Activated CD4-positive, alpha-beta T cell treated with anti-CD3 and anti-CD28 coated beads for 24 hours (primary cell): Measurements from ENCODE around the gene METTL25.

Experiments used
- DNase-seq, 2 donors: peaks; one replicate each; pipeline ENCODE4 v3.0.0-alpha.2; 2020; ENCODE audit warnings: low read depth in 2 of 2

The METTL25 gene

GRCh38 chr12:82406651-82407050, 48.3 kb downstream of the METTL25 start:
- no peak for DNase-seq

- no peak for DNase-seq
These were observed 49.2 kb downstream of the METTL25 start for GRCh38 chr12:82407481-82407880.

- DNase-seq, result no peak
These were observed 50.5 kb downstream of the METTL25 start for GRCh38 chr12:82408844-82409243.

GRCh38 chr12:82411546-82412230, 53.4 kb downstream of the METTL25 start:
- DNase-seq, result no peak

- no peak for DNase-seq
These were observed 53.9 kb downstream of the METTL25 start for GRCh38 chr12:82412246-82412645.

GRCh38 chr12:82414044-82414443, 55.7 kb downstream of the METTL25 start:
- no peak for DNase-seq

GRCh38 chr12:82414926-82415325, 56.6 kb downstream of the METTL25 start:
- no peak for DNase-seq

- no peak for DNase-seq
These were observed 57.1 kb downstream of the METTL25 start for GRCh38 chr12:82415402-82415801.

- no peak for DNase-seq
These were observed 66.9 kb downstream of the METTL25 start for GRCh38 chr12:82425241-82425640.

GRCh38 chr12:82426081-82426480, 67.8 kb downstream of the METTL25 start:
- DNase-seq, result no peak

GRCh38 chr12:82426586-82426985, 68.3 kb downstream of the METTL25 start:
- no peak for DNase-seq

GRCh38 chr12:82430541-82431145, 72.3 kb downstream of the METTL25 start:
- no peak for DNase-seq

GRCh38 chr12:82434392-82434911, 76.1 kb downstream of the METTL25 start:
- DNase-seq, result no peak

- no peak for DNase-seq
These were observed 78.0 kb downstream of the METTL25 start for GRCh38 chr12:82436354-82436753.

- no peak for DNase-seq
These were observed 79.4 kb downstream of the METTL25 start for GRCh38 chr12:82437744-82438143.

- DNase-seq, result no peak
These were observed 80.0 kb downstream of the METTL25 start for GRCh38 chr12:82438356-82438755.

GRCh38 chr12:82440885-82441284, 82.6 kb downstream of the METTL25 start:
- no peak for DNase-seq

GRCh38 chr12:82448911-82449578, 90.7 kb downstream of the METTL25 start:
- DNase-seq, result no peak

- no peak for DNase-seq
These were observed 98.3 kb downstream of the METTL25 start for GRCh38 chr12:82456633-82457032.

GRCh38 chr12:82458101-82458500, 99.8 kb downstream of the METTL25 start:
- no peak for DNase-seq

GRCh38 chr12:82461393-82461792, 103.1 kb downstream of the METTL25 start:
- DNase-seq, result no peak

GRCh38 chr12:82461836-82462235, 103.5 kb downstream of the METTL25 start:
- DNase-seq, result no peak

- DNase-seq, result no peak
These were observed 110.2 kb downstream of the METTL25 start for GRCh38 chr12:82468563-82468962.
